H1 (cell line): ENCODE results near the gene TMEM108. TPM values are rescaled to one million over a fixed set of nuclear protein-coding genes. Genes with fewer than 3 reads are reported as not detected.

Experiments used
- BCL11A ChIP-seq, 2 experiments: IDR thresholded peaks; one replicate each; pipeline ENCODE4 v1.6.1; 2011; ENCODE audit warnings: low read depth in 2 of 2, low read length in 2 of 2, mild to moderate bottlenecking in 2 of 2
- CREB1 ChIP-seq: IDR thresholded peaks from 2 replicates; pipeline ENCODE4 v1.6.1; 2012; ENCODE audit warnings: inconsistent platforms
- EZH2 ChIP-seq: fragments of 200-600 bp; sonication (generic); IDR thresholded peaks from 2 replicates; pipeline ENCODE4 v1.7.1; 2012; ENCODE audit warnings: low read depth, mild to moderate bottlenecking, moderate library complexity, low read length, inconsistent platforms; ENCODE audit not compliant: severe bottlenecking
- KDM4A ChIP-seq: IDR thresholded peaks from one replicate; pipeline ENCODE4 v1.7.1; 2012; ENCODE audit warnings: low read depth, mild to moderate bottlenecking, moderate library complexity, low read length, inconsistent platforms; ENCODE audit not compliant: severe bottlenecking
- SRF ChIP-seq: IDR thresholded peaks from 2 replicates; pipeline ENCODE4 v1.6.1; 2011; ENCODE audit warnings: mild to moderate bottlenecking, low read depth, low read length, moderate library complexity
- polyA plus RNA-seq, 7 experiments: library from polyadenylated mRNA; depleted of rRNA in 3 of 7; stranded (reverse) in 5 of 7; unstranded in 2 of 7; fragments of >200 nt in 5 of 7; fragments of 200-250 nt in 2 of 7; gene quantifications; 1 replicate in 5 of 7; 2 replicates in 1 of 7; 4 replicates in 1 of 7; pipeline versions ENCODE4 v1.2.1 to v1.2.3, GENCODE V29; 2011 to 2013; ENCODE audit warnings: missing spikeins in 2 of 7, mixed read lengths in 2 of 7
- total RNA-seq: library from RNA; stranded (reverse); fragmentation: NEBNext Ultra II Directional; extraction: Animal tissue kit (Norgen Biotek cat#: 25700); gene quantifications from 2 replicates; pipeline ENCODE4 v1.2.1, GENCODE V29; 2021

Gene TMEM108
- total and polyA plus RNA-seq, 2 of the 8 experiments (the other 6 are each of a cell fraction or from before 2014, with no cell fraction given) = 14.3 to 16.2 TPM

DNA sequence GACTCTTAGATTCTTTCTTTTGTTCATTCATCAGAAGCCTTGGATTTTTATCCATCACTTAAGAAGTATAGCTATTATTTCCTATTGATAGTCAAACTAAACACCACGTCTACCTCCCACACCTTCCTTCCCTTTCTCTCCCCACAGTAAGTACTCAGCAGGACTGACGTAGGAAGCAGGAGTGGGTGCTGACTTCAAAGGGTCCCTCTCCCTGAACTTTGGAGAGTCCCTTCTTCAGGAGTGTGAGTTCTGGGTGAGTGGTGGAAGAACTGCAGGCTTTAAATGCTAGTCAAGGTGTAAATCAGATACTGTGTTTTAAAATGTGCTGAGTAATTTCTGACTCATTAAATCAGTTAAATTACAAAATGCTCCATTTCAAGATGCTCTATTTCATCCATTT is 235.2 kb downstream of the TMEM108 start (continued):
- TF ChIP-seq KDM4A (no peak), EZH2 (no peak), BCL11A (IDR thresholded peaks at IDR 0.05; ENCODE audit: low read depth in 2 of 2, low read length in 2 of 2) (no peak), CREB1 (no peak), SRF (no peak)
